ENCODE results near the gene PTGDR2.

PTGDR2 gene

GRCh38 chr11:60844870-60845221 is 10.9 kb downstream of the PTGDR2 start:
- Mint-ChIP-seq H3K27ac (no peak overlapping the region), H3K36me3 (ENCODE audit: low read depth) (peaks cover 8% of the 10 kb centered on the region), H3K4me3 (no peak overlapping the region), H3K4me1 (ENCODE audit: low read depth) (peaks cover 33% of the 10 kb centered on the region), H3K27me3 (ENCODE audit: low read depth) (no peaks in the 10 kb centered on the region), H3K9me3 (no peaks in the 10 kb centered on the region)

GRCh38 chr11:60844045-60844869 is 11.5 kb downstream of the PTGDR2 start:
- peaks cover 33% of the 10 kb centered on the region for H3K4me1 Mint-ChIP-seq (ENCODE audit: low read depth)
- no peaks in the 10 kb centered on the region for H3K27me3 Mint-ChIP-seq (ENCODE audit: low read depth)
- H3K9me3 Mint-ChIP-seq = no peaks in the 10 kb centered on the region
- H3K36me3 Mint-ChIP-seq (ENCODE audit: low read depth) = peaks cover 8% of the 10 kb centered on the region
- H3K4me3 Mint-ChIP-seq = peak overlapping the region; percentile 80
- H3K27ac Mint-ChIP-seq = peak overlapping the region; percentile 69

GRCh38 chr11:60842668-60843600 is 12.8 kb downstream of the PTGDR2 start:
- Mint-ChIP-seq H3K4me3 (peak overlapping the region; percentile 80), H3K27me3 (ENCODE audit: low read depth) (no peaks in the 10 kb centered on the region), H3K36me3 (ENCODE audit: low read depth) (peaks cover 3% of the 10 kb centered on the region), H3K9me3 (no peaks in the 10 kb centered on the region), H3K4me1 (ENCODE audit: low read depth) (peaks cover 33% of the 10 kb centered on the region), H3K27ac (peak overlapping the region; percentile 90)

GRCh38 chr11:60841797-60842667 is 13.7 kb downstream of the PTGDR2 start, which contains the start of gene CCDC86:
CCDC86 (plus strand) TSS chr11:60842113; CDS start chr11:60842125, 12 bp downstream.
- H3K4me3 Mint-ChIP-seq = peak within 1 kb of the TSS; percentile 80
- H3K4me1 Mint-ChIP-seq (ENCODE audit: low read depth) = peaks cover 36% of the 10 kb centered on the region
- H3K27me3 Mint-ChIP-seq (ENCODE audit: low read depth) = no peaks in the 10 kb centered on the region
- peaks cover 2% of the 10 kb centered on the region for H3K36me3 Mint-ChIP-seq (ENCODE audit: low read depth)
- H3K9me3 Mint-ChIP-seq = no peaks in the 10 kb centered on the region
- peak within 1 kb of the TSS; percentile 90 for H3K27ac Mint-ChIP-seq

GRCh38 chr11:60840470-60841430 is 15.0 kb downstream of the PTGDR2 start:
- peaks cover 38% of the 10 kb centered on the region for H3K4me1 Mint-ChIP-seq (ENCODE audit: low read depth)
- no peaks in the 10 kb centered on the region for H3K27me3 Mint-ChIP-seq (ENCODE audit: low read depth)
- peaks cover 2% of the 10 kb centered on the region for H3K36me3 Mint-ChIP-seq (ENCODE audit: low read depth)
- H3K4me3 Mint-ChIP-seq = peak overlapping the region; percentile 80
- H3K27ac Mint-ChIP-seq = peak overlapping the region; percentile 76
- H3K9me3 Mint-ChIP-seq = no peaks in the 10 kb centered on the region

- H3K4me1 Mint-ChIP-seq (ENCODE audit: low read depth) = peaks cover 31% of the 10 kb centered on the region
- no peaks in the 10 kb centered on the region for H3K36me3 Mint-ChIP-seq (ENCODE audit: low read depth)
- H3K9me3 Mint-ChIP-seq = no peaks in the 10 kb centered on the region
- no peak overlapping the region for H3K4me3 Mint-ChIP-seq
- peaks cover under 1% of the 10 kb centered on the region for H3K27me3 Mint-ChIP-seq (ENCODE audit: low read depth)
- H3K27ac Mint-ChIP-seq = no peak overlapping the region
Observed at GRCh38 chr11:60838132-60838531, 17.6 kb downstream of the PTGDR2 start.

- no peak overlapping the region for H3K4me3 Mint-ChIP-seq
- H3K27ac Mint-ChIP-seq = peak overlapping the region; percentile 4
- H3K9me3 Mint-ChIP-seq = no peaks in the 10 kb centered on the region
- peaks cover 25% of the 10 kb centered on the region for H3K4me1 Mint-ChIP-seq (ENCODE audit: low read depth)
- no peaks in the 10 kb centered on the region for H3K36me3 Mint-ChIP-seq (ENCODE audit: low read depth)
- H3K27me3 Mint-ChIP-seq (ENCODE audit: low read depth) = peaks cover 8% of the 10 kb centered on the region
Observed at GRCh38 chr11:60836866-60837515, 18.8 kb downstream of the PTGDR2 start.

- Mint-ChIP-seq H3K4me1 (ENCODE audit: low read depth) (peaks cover 17% of the 10 kb centered on the region), H3K36me3 (ENCODE audit: low read depth) (no peaks in the 10 kb centered on the region), H3K27me3 (ENCODE audit: low read depth) (peaks cover 8% of the 10 kb centered on the region), H3K9me3 (no peaks in the 10 kb centered on the region), H3K4me3 (no peak overlapping the region), H3K27ac (no peak overlapping the region)
Observed at GRCh38 chr11:60835534-60835846, 20.3 kb downstream of the PTGDR2 start.

- Mint-ChIP-seq H3K4me1 (ENCODE audit: low read depth) (peaks cover 17% of the 10 kb centered on the region), H3K27me3 (ENCODE audit: low read depth) (peaks cover 8% of the 10 kb centered on the region), H3K27ac (no peak overlapping the region), H3K9me3 (no peaks in the 10 kb centered on the region), H3K4me3 (no peak overlapping the region), H3K36me3 (ENCODE audit: low read depth) (no peaks in the 10 kb centered on the region)
Observed at GRCh38 chr11:60834742-60835533, 20.8 kb downstream of the PTGDR2 start.

- Mint-ChIP-seq H3K4me1 (ENCODE audit: low read depth) (peaks cover 14% of the 10 kb centered on the region), H3K9me3 (no peaks in the 10 kb centered on the region), H3K27me3 (ENCODE audit: low read depth) (peaks cover 8% of the 10 kb centered on the region), H3K27ac (no peak overlapping the region), H3K4me3 (no peak overlapping the region), H3K36me3 (ENCODE audit: low read depth) (no peaks in the 10 kb centered on the region)
Observed at GRCh38 chr11:60831501-60832079, 24.2 kb downstream of the PTGDR2 start.

GRCh38 chr11:60831143-60831500 is 24.6 kb downstream of the PTGDR2 start:
- H3K36me3 Mint-ChIP-seq (ENCODE audit: low read depth) = no peaks in the 10 kb centered on the region
- no peak overlapping the region for H3K27ac Mint-ChIP-seq
- H3K4me1 Mint-ChIP-seq (ENCODE audit: low read depth) = peaks cover 14% of the 10 kb centered on the region
- no peaks in the 10 kb centered on the region for H3K9me3 Mint-ChIP-seq
- no peak overlapping the region for H3K4me3 Mint-ChIP-seq
- H3K27me3 Mint-ChIP-seq (ENCODE audit: low read depth) = peaks cover 8% of the 10 kb centered on the region

GRCh38 chr11:60830478-60831142 is 25.1 kb downstream of the PTGDR2 start:
- Mint-ChIP-seq H3K9me3 (no peaks in the 10 kb centered on the region), H3K27me3 (ENCODE audit: low read depth) (peaks cover 8% of the 10 kb centered on the region), H3K4me3 (no peak overlapping the region), H3K27ac (no peak overlapping the region), H3K36me3 (ENCODE audit: low read depth) (no peaks in the 10 kb centered on the region), H3K4me1 (ENCODE audit: low read depth) (peaks cover 11% of the 10 kb centered on the region)

Measured in T-helper 1 cell treated with Interleukin-12 subunit alpha and Interleukin-12 subunit beta and Interleukin-4 antibody, amounts not matched to agents 30 μg/mL and 1 μg/mL, for 36 hours (primary cell).